OCI-LY7 (cell line): ENCODE data around the gene MOK. TPM values are rescaled to one million over a fixed set of nuclear protein-coding genes. Genes with fewer than 3 reads are reported as not detected.

Source experiments
- BruUV-seq: library from RNA; stranded (reverse); fragments of 400-500 nt; replicated peaks from 2 replicates; lab custom pipeline; 2021; lab: Mats Ljungman, UMichigan
- CTCF ChIA-PET: fragments of 300-600 bp; sonication (Branson Sonifier 250); formaldehyde crosslinking; loops from one replicate; lab custom pipeline; 2022; ENCODE audit warnings: antibody characterized with exemption; ENCODE audit not compliant: unreplicated experiment; lab: Charles Lee
- POLR2A ChIA-PET: fragments of 300-600 bp; sonication (Branson Sonifier 250); formaldehyde crosslinking; loops from one replicate; lab custom pipeline; 2022; ENCODE audit warnings: antibody characterized with exemption; lab: Charles Lee
- DNase-seq: peaks from one replicate; pipeline ENCODE4 v3.0.0-alpha.2; 2015; ENCODE audit warnings: low spot score
- H2AFZ ChIP-seq: fragments of 200-600 bp; sonication (generic), shearing (Covaris generic); 2 replicates; pipeline ENCODE4 v1.6.1; 2014; ENCODE audit warnings: mild to moderate bottlenecking, antibody characterized with exemption, low read length, moderate library complexity
- H3K27ac ChIP-seq: fragments of 200-600 bp; sonication (generic); 2 replicates; pipeline ENCODE4 v1.5.1; 2014; ENCODE audit warnings: mixed run types, low read depth, mild to moderate bottlenecking, moderate library complexity, low read length, inconsistent platforms; ENCODE audit not compliant: poor library complexity, severe bottlenecking
- H3K36me3 ChIP-seq: fragments of 200-600 bp; sonication (generic); 2 replicates; pipeline ENCODE4 v1.6.1; 2014; ENCODE audit warnings: mild to moderate bottlenecking, antibody characterized with exemption, low read length, moderate library complexity, mixed read lengths; ENCODE audit not compliant: insufficient read depth
- H3K4me1 ChIP-seq: fragments of 200-600 bp; sonication (generic); 2 replicates; pipeline ENCODE4 v1.5.1; 2014; ENCODE audit warnings: mild to moderate bottlenecking, low read length; ENCODE audit not compliant: insufficient read depth, poor library complexity, severe bottlenecking
- H3K4me2 ChIP-seq: fragments of 200-600 bp; sonication (generic); 2 replicates; pipeline ENCODE4 v1.6.1; 2014; ENCODE audit warnings: mild to moderate bottlenecking, low read length
- H3K4me3 ChIP-seq: fragments of 200-600 bp; sonication (generic); 2 replicates; pipeline ENCODE4 v1.5.1; 2014; ENCODE audit warnings: mild to moderate bottlenecking, low read depth, low read length; ENCODE audit not compliant: poor library complexity, severe bottlenecking
- H3K79me2 ChIP-seq: fragments of 200-600 bp; sonication (generic); 2 replicates; pipeline ENCODE4 v1.6.1; 2016; ENCODE audit warnings: low read depth, mild to moderate bottlenecking, low read length, moderate library complexity, mixed read lengths; ENCODE audit not compliant: insufficient read depth
- H3K9me2 ChIP-seq: fragments of 200-600 bp; sonication (generic); 2 replicates; pipeline ENCODE4 v1.6.1; 2016; ENCODE audit warnings: mild to moderate bottlenecking, low read length, mixed read lengths; ENCODE audit not compliant: insufficient read depth
- H3K9me3 ChIP-seq: fragments of 200-600 bp; sonication (generic); 2 replicates; pipeline ENCODE4 v1.6.1; 2014; ENCODE audit warnings: mild to moderate bottlenecking, mixed run types, low read length, mixed read lengths
- H4K20me1 ChIP-seq: fragments of 200-600 bp; sonication (generic); 2 replicates; pipeline ENCODE4 v1.6.1; 2014; ENCODE audit warnings: mild to moderate bottlenecking, antibody characterized with exemption, low read length, moderate library complexity, mixed read lengths; ENCODE audit not compliant: insufficient read depth
- EZH2phosphoT487 ChIP-seq: fragments of 200-600 bp; sonication (generic); IDR thresholded peaks from 2 replicates; pipeline ENCODE4 v1.6.1; 2018; ENCODE audit warnings: low read depth, borderline replicate concordance, mild to moderate bottlenecking, mixed run types, antibody characterized with exemption, low read length, moderate library complexity, mixed read lengths
- intact Hi-C: fragments of 100-400 bp; cut with micrococcal nuclease; formaldehyde crosslinking; loops from one replicate; pipeline ENCODE4 v1.10.0; 2022; ENCODE audit not compliant: unreplicated experiment
- total RNA-seq, 2 experiments: library from RNA; depleted of rRNA in 1 of 2; stranded (reverse); fragments of >200 nt in 1 of 2; shearing (Covaris generic) in 1 of 2; gene quantifications; 2 replicates each; pipeline ENCODE4 v1.2.3, GENCODE V29; 2014 to 2022
- TF ChIP-seq, protein P1 (sequence below): fragments of 200-600 bp; sonication (generic); conservative IDR thresholded peaks from 2 replicates; pipeline ENCODE4 v1.5.1; 2014; ENCODE audit warnings: mild to moderate bottlenecking, antibody characterized with exemption, low read length, moderate library complexity, mixed read lengths

Gene MOK
- total RNA-seq, 2 experiments from 2014 or later: 2.2 to 4.0 TPM

DNA sequence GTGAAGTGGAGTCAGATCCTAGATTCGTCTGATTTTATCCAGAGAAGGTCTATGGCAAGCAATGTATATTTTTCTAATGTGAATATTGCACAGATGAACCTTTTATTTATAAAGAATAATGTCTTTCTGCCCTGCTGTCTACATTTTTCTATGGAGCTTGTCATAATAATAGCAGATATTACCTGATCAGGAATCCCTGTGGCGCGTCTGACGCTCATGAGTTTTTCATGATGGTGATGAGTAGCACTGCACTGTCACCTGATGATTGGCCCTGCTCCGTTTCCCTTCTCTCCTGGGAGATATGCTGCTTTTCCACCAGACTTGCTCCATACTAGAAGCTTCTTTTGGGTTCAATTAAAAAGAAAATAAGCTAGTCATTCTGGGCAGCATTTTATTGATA, 37.3 kb upstream of the MOK start:
- no TSS peak for BruUV-seq
- H3K4me3 ChIP-seq: no peak overlapping the region
- H3K4me2 ChIP-seq: no peak overlapping the region
- H3K4me1 ChIP-seq: no peaks in the 10 kb centered on the region
- H3K9me2 ChIP-seq: no peaks in the 10 kb centered on the region
- no peak overlapping the region for H2AFZ ChIP-seq
- peaks cover 59% of the 10 kb centered on the region for H3K36me3 ChIP-seq
- ChIA-PET CTCF (no interaction called here), POLR2A (no interaction called here)
- intact Hi-C loops: no loop called here
- H3K9me3 ChIP-seq: no peaks in the 10 kb centered on the region
- no peak for DNase-seq
- H3K27ac ChIP-seq: no peak overlapping the region
- no peak for TF ChIP-seq EZH2phosphoT487
- TF ChIP-seq, protein P1, sequence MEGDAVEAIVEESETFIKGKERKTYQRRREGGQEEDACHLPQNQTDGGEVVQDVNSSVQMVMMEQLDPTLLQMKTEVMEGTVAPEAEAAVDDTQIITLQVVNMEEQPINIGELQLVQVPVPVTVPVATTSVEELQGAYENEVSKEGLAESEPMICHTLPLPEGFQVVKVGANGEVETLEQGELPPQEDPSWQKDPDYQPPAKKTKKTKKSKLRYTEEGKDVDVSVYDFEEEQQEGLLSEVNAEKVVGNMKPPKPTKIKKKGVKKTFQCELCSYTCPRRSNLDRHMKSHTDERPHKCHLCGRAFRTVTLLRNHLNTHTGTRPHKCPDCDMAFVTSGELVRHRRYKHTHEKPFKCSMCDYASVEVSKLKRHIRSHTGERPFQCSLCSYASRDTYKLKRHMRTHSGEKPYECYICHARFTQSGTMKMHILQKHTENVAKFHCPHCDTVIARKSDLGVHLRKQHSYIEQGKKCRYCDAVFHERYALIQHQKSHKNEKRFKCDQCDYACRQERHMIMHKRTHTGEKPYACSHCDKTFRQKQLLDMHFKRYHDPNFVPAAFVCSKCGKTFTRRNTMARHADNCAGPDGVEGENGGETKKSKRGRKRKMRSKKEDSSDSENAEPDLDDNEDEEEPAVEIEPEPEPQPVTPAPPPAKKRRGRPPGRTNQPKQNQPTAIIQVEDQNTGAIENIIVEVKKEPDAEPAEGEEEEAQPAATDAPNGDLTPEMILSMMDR: no peak
- no peaks in the 10 kb centered on the region for H4K20me1 ChIP-seq
- no peaks in the 10 kb centered on the region for H3K79me2 ChIP-seq

DNA sequence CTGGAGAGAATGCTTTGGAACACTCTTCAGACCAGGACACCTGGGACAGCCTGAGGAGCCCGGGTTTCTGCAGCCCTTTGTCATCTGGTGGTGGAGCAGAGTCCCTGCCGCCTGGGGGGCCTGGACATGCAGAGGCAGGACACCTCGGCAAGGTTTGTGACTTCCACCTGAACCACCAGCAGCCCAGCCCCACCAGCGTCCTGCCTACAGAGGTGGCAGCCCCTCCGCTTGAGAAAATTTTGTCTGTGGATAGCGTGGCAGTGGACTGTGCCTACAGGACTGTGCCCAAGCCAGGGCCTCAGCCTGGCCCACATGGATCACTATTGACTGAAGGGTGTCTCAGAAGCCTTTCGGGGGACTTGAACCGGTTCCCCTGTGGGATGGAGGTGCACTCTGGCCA, 36.6 kb upstream of the MOK start:
- Histone ChIP-seq H3K9me3 (no peaks in the 10 kb centered on the region), H3K27ac (no peak overlapping the region), H4K20me1 (no peaks in the 10 kb centered on the region), H3K4me3 (no peak overlapping the region), H3K4me1 (no peaks in the 10 kb centered on the region), H3K36me3 (peaks cover 65% of the 10 kb centered on the region), H2AFZ (no peak overlapping the region), H3K9me2 (no peaks in the 10 kb centered on the region), H3K79me2 (no peaks in the 10 kb centered on the region), H3K4me2 (no peak overlapping the region)
- ChIA-PET CTCF (no interaction called here), POLR2A (no interaction called here)
- intact Hi-C loops: no loop called here
- TF ChIP-seq EZH2phosphoT487: no peak
- TF ChIP-seq, protein P1: no peak
- DNase-seq: no peak
- no TSS peak for BruUV-seq

DNA sequence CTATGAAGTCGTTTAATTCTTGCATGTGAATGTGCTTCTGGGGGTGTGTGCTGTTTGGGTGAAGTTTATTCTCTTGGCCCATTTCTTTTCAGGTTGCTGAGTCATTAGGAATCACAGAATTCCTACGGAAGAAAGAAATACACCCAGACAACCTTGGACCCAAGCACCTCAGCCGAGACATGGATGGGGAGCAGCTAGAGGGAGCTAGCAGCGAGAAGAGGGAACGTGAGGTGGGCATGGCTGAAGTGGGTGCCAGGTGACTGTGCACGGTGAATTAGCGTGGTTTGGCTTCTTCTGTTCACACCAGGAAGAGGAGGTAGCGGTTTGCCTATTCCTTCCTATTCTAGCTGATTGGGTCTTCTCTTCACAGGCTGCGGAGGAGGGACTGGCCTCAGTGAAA, 33.8 kb upstream of the MOK start:
- Histone ChIP-seq H3K4me2 (no peak overlapping the region), H3K9me2 (no peaks in the 10 kb centered on the region), H4K20me1 (no peaks in the 10 kb centered on the region), H3K4me3 (no peak overlapping the region), H3K4me1 (peaks cover 8% of the 10 kb centered on the region), H3K27ac (no peak overlapping the region), H3K36me3 (peaks cover 69% of the 10 kb centered on the region), H2AFZ (no peak overlapping the region), H3K9me3 (no peaks in the 10 kb centered on the region), H3K79me2 (no peaks in the 10 kb centered on the region)
- no peak for DNase-seq
- TF ChIP-seq EZH2phosphoT487: no peak
- TF ChIP-seq, protein P1: no peak
- intact Hi-C loops: no loop called here
- ChIA-PET POLR2A (interaction anchor here (0.6 kb wide), 1 partner anchor 1376 kb away, joined by 3 read pairs; no protein-coding TSS in a partner anchor), CTCF (interaction anchor here (0.6 kb wide), 1 partner anchor 23 kb away, joined by 3 read pairs; no protein-coding TSS in a partner anchor)
- no TSS peak for BruUV-seq
